ENCODE results near the gene SEC22B.
"Not testable (repeated sequence)": the region's sequence is repeated elsewhere in the genome, so short reads cannot be mapped to it uniquely, and the experiment has no call there.

SEC22B gene

GRCh38 chr1:120176092-120176855 is at the start of gene SEC22B:
Gene SEC22B (minus strand): TSS chr1:120176520. CDS start chr1:120176381, 139 bp downstream.
- H3K9me3 ChIP-seq (ENCODE audit: control insufficient read depth, low read length) = no peaks in the 10 kb centered on the region
- peak; percentile 95 for DNase-seq (ENCODE audit: low read depth)
- peak within 1 kb of the TSS; percentile 96 for H3K9ac ChIP-seq (ENCODE audit: low read length)
- H3K27me3 ChIP-seq (replicated peaks; ENCODE audit: control insufficient read depth, insufficient read depth, low read length) = no peaks in the 10 kb centered on the region
- no peaks in the 10 kb centered on the region for H3K36me3 ChIP-seq (ENCODE audit: control insufficient read depth, insufficient read depth, low read length, severe bottlenecking)
- peaks cover 21% of the 10 kb centered on the region for H3K4me1 ChIP-seq (ENCODE audit: control insufficient read depth, insufficient read depth, low read length)
- H3K4me3 ChIP-seq (ENCODE audit: low read length) = peak within 1 kb of the TSS; percentile 94

- H3K36me3 ChIP-seq (ENCODE audit: control insufficient read depth, insufficient read depth, low read length, severe bottlenecking); DNase-seq (ENCODE audit: low read depth); H3K9me3 ChIP-seq (ENCODE audit: control insufficient read depth, low read length); H3K27me3 ChIP-seq (replicated peaks; ENCODE audit: control insufficient read depth, insufficient read depth, low read length); H3K9ac ChIP-seq (ENCODE audit: low read length); H3K4me1 ChIP-seq (ENCODE audit: control insufficient read depth, insufficient read depth, low read length); H3K4me3 ChIP-seq (ENCODE audit: low read length): not testable (repeated sequence)
Observed at GRCh38 chr1:120217933-120218332, 41.6 kb upstream of the SEC22B start.

- H3K9me3 ChIP-seq (ENCODE audit: control insufficient read depth, low read length); H3K4me3 ChIP-seq (ENCODE audit: low read length); H3K4me1 ChIP-seq (ENCODE audit: control insufficient read depth, insufficient read depth, low read length); H3K27me3 ChIP-seq (replicated peaks; ENCODE audit: control insufficient read depth, insufficient read depth, low read length); H3K36me3 ChIP-seq (ENCODE audit: control insufficient read depth, insufficient read depth, low read length, severe bottlenecking); DNase-seq (ENCODE audit: low read depth); H3K9ac ChIP-seq (ENCODE audit: low read length): not testable (repeated sequence)
Observed at GRCh38 chr1:120217175-120217929, 41.0 kb upstream of the SEC22B start.

DNA sequence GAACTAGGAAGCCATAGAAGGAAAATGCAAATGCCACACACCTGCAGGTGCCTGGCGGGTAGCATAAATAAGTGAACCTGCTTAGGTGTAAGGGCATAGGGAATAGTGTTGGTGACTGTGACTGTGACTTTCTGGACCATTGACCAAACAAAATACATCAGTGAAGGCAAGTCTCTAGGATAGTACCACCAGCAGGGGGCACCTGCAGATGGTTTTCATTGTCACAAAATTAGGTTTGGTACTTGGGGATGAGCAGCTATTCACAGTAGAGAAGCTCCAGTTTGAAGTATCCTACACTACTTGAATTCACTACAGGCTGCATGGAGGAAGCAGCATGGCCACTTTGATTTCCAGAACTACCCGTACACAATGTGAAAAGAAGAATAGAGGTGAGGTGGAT is 37.3 kb upstream of the SEC22B start:
- DNase-seq (ENCODE audit: low read depth); H3K4me1 ChIP-seq (ENCODE audit: control insufficient read depth, insufficient read depth, low read length); H3K27me3 ChIP-seq (replicated peaks; ENCODE audit: control insufficient read depth, insufficient read depth, low read length); H3K9ac ChIP-seq (ENCODE audit: low read length); H3K9me3 ChIP-seq (ENCODE audit: control insufficient read depth, low read length); H3K36me3 ChIP-seq (ENCODE audit: control insufficient read depth, insufficient read depth, low read length, severe bottlenecking); H3K4me3 ChIP-seq (ENCODE audit: low read length): not testable (repeated sequence)

DNA sequence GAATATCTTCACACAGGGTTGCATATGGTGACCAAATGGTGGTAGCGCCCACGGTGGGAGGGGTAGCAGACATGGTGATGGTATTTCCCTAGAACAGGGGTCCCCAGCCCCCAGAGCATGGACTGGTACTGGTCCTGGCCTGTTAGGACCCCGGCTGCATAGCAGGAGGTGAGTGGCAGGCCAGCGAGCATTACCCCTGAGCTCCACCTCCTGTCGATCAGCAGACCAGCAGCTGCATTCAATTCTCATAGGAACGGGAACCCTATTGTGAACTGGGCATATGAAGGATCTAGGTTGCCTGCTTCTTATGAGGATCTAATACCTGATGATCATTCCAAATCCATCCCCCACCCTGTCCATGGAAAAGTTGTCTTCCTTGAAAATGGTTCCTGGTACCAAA is 34.4 kb upstream of the SEC22B start:
- not testable (repeated sequence) for H3K9ac ChIP-seq (ENCODE audit: low read length); DNase-seq (ENCODE audit: low read depth); H3K36me3 ChIP-seq (ENCODE audit: control insufficient read depth, insufficient read depth, low read length, severe bottlenecking); H3K27me3 ChIP-seq (replicated peaks; ENCODE audit: control insufficient read depth, insufficient read depth, low read length); H3K9me3 ChIP-seq (ENCODE audit: control insufficient read depth, low read length); H3K4me3 ChIP-seq (ENCODE audit: low read length); H3K4me1 ChIP-seq (ENCODE audit: control insufficient read depth, insufficient read depth, low read length)

DNA sequence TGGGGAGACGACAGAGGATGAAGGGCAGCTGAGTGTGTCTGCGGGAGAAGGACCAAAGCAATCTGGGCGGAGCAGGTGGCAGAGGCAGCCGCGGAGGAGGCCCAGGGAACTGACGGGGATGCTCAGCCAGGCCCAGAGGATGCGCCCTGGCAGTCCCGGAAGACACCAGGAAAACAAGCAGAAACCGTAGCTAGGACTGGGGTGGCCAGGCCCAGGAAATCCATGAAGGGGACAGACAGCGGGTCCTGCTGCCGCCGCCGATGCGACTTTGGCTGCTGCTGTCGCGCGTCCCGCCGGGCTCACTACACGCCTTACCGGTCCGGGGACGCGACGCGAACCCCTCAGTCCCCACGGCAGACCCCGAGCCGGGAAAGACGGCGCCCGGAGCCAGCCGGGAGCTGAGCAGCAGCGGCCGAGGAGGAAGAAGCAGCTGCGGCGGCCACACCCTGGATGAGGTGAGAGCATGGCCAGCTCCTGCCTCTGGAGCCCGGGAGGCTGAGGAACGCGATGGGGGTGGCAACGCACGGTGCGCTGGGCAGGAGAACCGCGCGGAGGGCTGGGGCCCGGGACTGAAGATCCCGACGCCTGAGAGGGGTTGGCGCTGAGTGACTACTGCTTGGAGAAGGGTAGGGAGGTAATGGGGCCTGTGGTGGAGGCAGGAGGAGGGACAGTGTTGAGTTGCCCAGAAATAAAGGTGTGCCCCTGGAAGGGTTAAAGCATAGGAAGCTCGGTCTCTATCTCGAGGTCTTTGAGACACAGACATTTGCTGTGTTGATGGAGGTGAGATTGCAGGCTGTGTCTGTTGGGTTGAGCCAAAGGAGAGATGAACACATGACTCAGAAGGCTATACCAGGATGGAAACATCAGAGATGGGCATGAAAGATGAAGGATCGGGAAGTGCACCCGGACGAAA is 20.8 kb upstream of the SEC22B start:
- peak; percentile 0 for DNase-seq (ENCODE audit: low read depth)
- H3K4me1 ChIP-seq (ENCODE audit: control insufficient read depth, insufficient read depth, low read length); H3K9me3 ChIP-seq (ENCODE audit: control insufficient read depth, low read length); H3K27me3 ChIP-seq (replicated peaks; ENCODE audit: control insufficient read depth, insufficient read depth, low read length); H3K36me3 ChIP-seq (ENCODE audit: control insufficient read depth, insufficient read depth, low read length, severe bottlenecking): not testable (repeated sequence)
- Histone ChIP-seq H3K4me3 (ENCODE audit: low read length) (peak overlapping the region; percentile 75), H3K9ac (ENCODE audit: low read length) (peak overlapping the region; percentile 78)

DNA sequence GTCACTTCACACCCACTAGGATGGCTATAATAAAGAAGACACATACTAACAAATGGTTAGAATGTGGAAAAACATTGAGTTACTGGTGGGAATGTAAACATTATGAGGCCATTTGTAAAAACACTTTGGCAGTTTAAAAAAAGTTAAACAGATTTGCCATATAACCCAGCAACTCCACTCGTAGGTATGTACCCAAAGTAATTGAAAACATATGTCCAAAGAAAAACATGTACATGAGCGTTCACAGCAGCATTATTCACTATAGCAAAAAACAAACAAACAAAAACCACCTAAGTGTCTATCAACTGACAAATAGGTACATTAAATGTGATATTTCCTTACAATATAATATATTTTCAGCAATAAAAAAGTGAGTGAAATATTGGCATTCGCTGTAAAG is 12.3 kb upstream of the SEC22B start:
- H3K4me3 ChIP-seq (ENCODE audit: low read length); DNase-seq (ENCODE audit: low read depth); H3K9ac ChIP-seq (ENCODE audit: low read length); H3K9me3 ChIP-seq (ENCODE audit: control insufficient read depth, low read length); H3K36me3 ChIP-seq (ENCODE audit: control insufficient read depth, insufficient read depth, low read length, severe bottlenecking); H3K4me1 ChIP-seq (ENCODE audit: control insufficient read depth, insufficient read depth, low read length); H3K27me3 ChIP-seq (replicated peaks; ENCODE audit: control insufficient read depth, insufficient read depth, low read length): not testable (repeated sequence)

GRCh38 chr1:120182176-120182707 is 5.9 kb upstream of the SEC22B start:
- not testable (repeated sequence) for H3K36me3 ChIP-seq (ENCODE audit: control insufficient read depth, insufficient read depth, low read length, severe bottlenecking); H3K9ac ChIP-seq (ENCODE audit: low read length); H3K9me3 ChIP-seq (ENCODE audit: control insufficient read depth, low read length); H3K4me3 ChIP-seq (ENCODE audit: low read length); H3K27me3 ChIP-seq (replicated peaks; ENCODE audit: control insufficient read depth, insufficient read depth, low read length); DNase-seq (ENCODE audit: low read depth)
- peaks cover 16% of the 10 kb centered on the region for H3K4me1 ChIP-seq (ENCODE audit: control insufficient read depth, insufficient read depth, low read length)

DNA sequence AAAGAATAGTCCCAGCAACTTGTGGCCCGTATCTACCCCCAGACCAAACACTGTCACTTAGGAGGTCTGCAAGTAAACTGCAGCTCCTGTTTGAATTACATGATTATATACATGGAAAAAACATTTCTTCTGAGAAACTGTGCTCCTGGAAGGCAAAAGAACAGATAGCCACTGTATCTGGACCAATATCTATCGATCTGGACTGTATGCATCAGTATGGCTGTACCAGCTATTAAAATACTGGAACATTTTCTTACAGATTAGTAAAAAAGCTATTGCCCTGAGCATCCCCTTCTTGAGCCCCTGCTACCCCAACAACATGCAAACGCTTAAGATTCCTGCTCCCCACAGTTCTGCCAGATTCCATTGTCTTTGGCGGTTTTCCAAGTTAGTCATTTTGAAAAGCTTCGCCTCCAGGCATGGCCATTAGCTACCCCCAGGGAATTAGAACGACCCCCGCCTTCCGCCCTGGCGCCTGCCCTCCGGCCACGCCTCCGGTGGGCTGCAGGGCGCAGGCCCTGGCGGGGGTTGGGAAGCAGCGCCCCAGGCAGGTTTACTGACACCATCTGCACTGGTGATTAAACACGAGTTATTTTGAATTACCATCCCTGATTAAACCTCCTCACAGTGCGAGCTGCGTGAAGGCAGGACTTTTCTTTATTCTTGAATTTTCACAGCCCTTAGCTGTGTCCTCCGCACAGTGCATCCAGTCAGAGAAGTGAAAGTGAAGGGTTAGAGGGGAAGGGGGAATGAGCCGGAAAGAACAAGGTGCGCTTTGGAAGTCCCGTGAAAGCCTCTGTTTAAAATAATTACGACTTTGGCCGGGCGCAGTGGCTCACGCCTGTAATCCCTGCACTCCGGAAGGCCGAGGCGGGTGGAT is 3.7 kb upstream of the SEC22B start:
- peak overlapping the region; percentile 88 for H3K9ac ChIP-seq (ENCODE audit: low read length)
- peaks cover 21% of the 10 kb centered on the region for H3K4me1 ChIP-seq (ENCODE audit: control insufficient read depth, insufficient read depth, low read length)
- DNase-seq (ENCODE audit: low read depth) = peak; percentile 88
- not testable (repeated sequence) for H3K27me3 ChIP-seq (replicated peaks; ENCODE audit: control insufficient read depth, insufficient read depth, low read length); H3K9me3 ChIP-seq (ENCODE audit: control insufficient read depth, low read length); H3K36me3 ChIP-seq (ENCODE audit: control insufficient read depth, insufficient read depth, low read length, severe bottlenecking)
- peak overlapping the region; percentile 74 for H3K4me3 ChIP-seq (ENCODE audit: low read length)
